GM12878 (cell line): Measurements from ENCODE around the gene HSF4.

Source experiments
- EGR1 ChIP-seq, 2 experiments: IDR thresholded peaks; 1 replicate in 1 of 2; 2 replicates in 1 of 2; pipeline ENCODE4 v1.6.1; 2011 to 2012; ENCODE audit warnings: low read depth in 2 of 2, low read length in 2 of 2, borderline replicate concordance in 1 of 2, mild to moderate bottlenecking in 1 of 2, moderate library complexity in 1 of 2
- EZH2 ChIP-seq: IDR thresholded peaks from 2 replicates; pipeline ENCODE4 v1.6.1; 2012; ENCODE audit warnings: low read depth, mild to moderate bottlenecking, control low read depth, inconsistent platforms, low read length, borderline replicate concordance; ENCODE audit not compliant: control insufficient read depth
- NR2F1 ChIP-seq: fragments of 450-650 bp; conservative IDR thresholded peaks from 2 replicates; pipeline ENCODE4 v1.6.1; 2017; ENCODE audit warnings: mild to moderate bottlenecking
- PKNOX1 ChIP-seq: fragments of 450-650 bp; IDR thresholded peaks from 2 replicates; pipeline ENCODE4 v1.6.1; 2016; ENCODE audit warnings: mild to moderate bottlenecking
- SRF ChIP-seq, 2 experiments: IDR thresholded peaks; 2 replicates each; pipeline ENCODE4 v1.6.1; 2011; ENCODE audit warnings: low read depth in 2 of 2, low read length in 2 of 2, mild to moderate bottlenecking in 1 of 2, moderate library complexity in 1 of 2
- TF ChIP-seq, protein P1 (sequence below), 3 experiments: IDR thresholded peaks in 2 of 3; conservative IDR thresholded peaks in 1 of 3; 2 replicates each; pipeline ENCODE4 v1.5.1; 2011; ENCODE audit warnings: low read depth in 3 of 3, low read length in 3 of 3, mild to moderate bottlenecking in 3 of 3, control low read depth in 2 of 3, moderate library complexity in 2 of 3, inconsistent platforms in 1 of 3, mixed read lengths in 1 of 3; ENCODE audit not compliant: control insufficient read depth in 2 of 3, insufficient read depth in 1 of 3; ENCODE audit errors: extremely low read depth in 1 of 3

DNA sequence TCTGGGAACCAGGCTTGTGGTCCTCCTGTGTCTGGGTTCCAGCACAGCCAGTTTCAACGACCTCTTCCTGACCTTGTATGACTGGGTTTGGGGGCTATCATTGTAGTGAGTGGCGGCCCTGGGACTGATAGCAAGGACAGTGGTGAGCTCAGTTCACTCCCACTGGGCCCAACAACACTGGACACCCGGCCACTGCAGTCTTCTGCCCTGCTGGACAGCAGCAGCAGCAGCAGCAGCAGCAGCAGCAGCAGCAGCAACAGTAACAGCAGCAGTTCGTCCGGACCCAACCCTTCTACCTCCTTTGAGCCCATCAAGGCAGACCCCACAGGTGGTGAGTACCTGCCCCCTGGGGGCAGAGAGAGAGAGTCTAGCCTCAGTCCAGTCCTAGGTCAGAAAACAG lies 31.1 kb downstream of the HSF4 start:
- TF ChIP-seq PKNOX1 (no peak), NR2F1 (no peak), SRF (IDR thresholded peaks at IDR 0.05; ENCODE audit: low read depth in 2 of 2, low read length in 2 of 2) (no peak), EZH2 (no peak), EGR1 (IDR thresholded peaks at IDR 0.05; ENCODE audit: borderline replicate concordance in 1 of 2, low read depth in 2 of 2, low read length in 2 of 2) (no peak)
- TF ChIP-seq, protein P1, sequence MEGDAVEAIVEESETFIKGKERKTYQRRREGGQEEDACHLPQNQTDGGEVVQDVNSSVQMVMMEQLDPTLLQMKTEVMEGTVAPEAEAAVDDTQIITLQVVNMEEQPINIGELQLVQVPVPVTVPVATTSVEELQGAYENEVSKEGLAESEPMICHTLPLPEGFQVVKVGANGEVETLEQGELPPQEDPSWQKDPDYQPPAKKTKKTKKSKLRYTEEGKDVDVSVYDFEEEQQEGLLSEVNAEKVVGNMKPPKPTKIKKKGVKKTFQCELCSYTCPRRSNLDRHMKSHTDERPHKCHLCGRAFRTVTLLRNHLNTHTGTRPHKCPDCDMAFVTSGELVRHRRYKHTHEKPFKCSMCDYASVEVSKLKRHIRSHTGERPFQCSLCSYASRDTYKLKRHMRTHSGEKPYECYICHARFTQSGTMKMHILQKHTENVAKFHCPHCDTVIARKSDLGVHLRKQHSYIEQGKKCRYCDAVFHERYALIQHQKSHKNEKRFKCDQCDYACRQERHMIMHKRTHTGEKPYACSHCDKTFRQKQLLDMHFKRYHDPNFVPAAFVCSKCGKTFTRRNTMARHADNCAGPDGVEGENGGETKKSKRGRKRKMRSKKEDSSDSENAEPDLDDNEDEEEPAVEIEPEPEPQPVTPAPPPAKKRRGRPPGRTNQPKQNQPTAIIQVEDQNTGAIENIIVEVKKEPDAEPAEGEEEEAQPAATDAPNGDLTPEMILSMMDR (IDR thresholded peaks at IDR 0.05 in 2 of 3, conservative IDR thresholded peaks at IDR 0.05 in 1 of 3; ENCODE audit: control insufficient read depth in 2 of 3, extremely low read depth in 1 of 3, insufficient read depth in 1 of 3, low read depth in 3 of 3, low read length in 3 of 3): no peak
